ENCODE measurements around the gene RBM20.

DNA sequence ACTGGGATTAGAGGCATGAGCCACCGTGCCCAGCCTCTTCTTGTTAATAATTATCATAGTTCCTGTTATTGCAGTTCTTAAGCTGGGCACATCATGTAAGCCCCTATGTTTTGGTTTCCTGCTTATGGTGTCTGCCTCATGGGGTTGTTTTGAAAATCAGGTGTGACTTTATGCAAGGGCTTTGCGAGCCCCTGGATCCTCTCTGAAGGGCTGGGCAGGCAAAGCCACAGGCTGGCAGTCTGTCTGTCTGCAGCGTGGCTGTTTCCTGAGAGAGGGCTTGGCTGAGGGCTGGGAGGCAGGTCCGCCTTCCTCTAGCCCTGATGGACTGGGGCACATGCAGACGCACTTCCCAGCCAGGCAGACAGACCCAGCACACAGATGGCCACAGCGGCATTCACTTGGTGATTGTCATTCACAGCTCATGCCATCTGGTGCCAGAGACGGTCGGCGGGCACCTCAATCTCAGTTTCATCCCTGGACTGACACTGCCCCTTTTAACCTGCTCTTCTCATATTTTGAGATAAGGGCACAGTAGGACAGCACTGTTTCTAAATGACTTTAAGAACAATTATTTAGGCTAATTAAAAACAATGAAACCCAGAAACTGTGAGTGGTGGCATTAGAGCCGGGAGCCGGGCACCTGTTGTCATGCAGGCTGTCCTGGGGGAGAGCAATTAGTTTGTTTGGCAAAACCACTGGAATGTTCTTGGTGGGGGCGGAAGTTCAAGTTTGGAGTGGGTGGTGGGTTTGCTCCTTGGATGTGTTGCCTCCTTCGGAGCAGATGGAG lies 35.5 kb downstream of the RBM20 start:
- TF ChIP-seq EZH2 (IDR thresholded peaks at IDR 0.05; ENCODE audit: insufficient read depth, poor library complexity, severe bottlenecking) (no peak), EZH2phosphoT487 (IDR thresholded peaks at IDR 0.05; ENCODE audit: insufficient read depth, low read depth) (no peak)
